DMS114 treated with DMSO at 0.1 percent for 48 hours (cell line): Measurements from ENCODE around the gene NTM.

ENCODE experiments used
- DNase-seq: peaks from one replicate; lab custom pipeline; 2025; ENCODE audit not compliant: unreplicated experiment; lab: John Stamatoyannopoulos, UW

The NTM gene

GRCh38 chr11:131758726-131759125, 388.3 kb downstream of the NTM start:
- no peak for DNase-seq

DNA sequence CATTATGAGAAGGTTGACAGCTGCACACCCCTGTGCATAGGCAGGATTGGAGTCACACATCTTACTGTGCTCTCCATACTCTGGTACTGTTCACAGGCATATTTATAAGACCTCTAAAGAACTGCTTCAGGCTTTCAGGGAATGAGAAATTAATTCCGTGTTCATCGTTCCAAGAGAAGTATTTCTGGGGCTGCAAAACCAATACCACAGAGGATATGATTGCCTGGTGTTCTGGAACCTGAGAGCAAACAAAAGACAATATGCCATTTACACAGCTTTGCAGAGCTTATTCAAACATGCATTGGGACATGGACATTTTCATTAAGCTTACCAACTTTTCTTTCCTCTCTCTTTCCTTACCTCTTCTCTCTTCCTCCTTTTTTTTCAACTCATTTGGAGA, 388.7 kb downstream of the NTM start:
- no peak for DNase-seq

- DNase-seq = no peak
Observed at GRCh38 chr11:131760091-131761061, 390.0 kb downstream of the NTM start.

DNA sequence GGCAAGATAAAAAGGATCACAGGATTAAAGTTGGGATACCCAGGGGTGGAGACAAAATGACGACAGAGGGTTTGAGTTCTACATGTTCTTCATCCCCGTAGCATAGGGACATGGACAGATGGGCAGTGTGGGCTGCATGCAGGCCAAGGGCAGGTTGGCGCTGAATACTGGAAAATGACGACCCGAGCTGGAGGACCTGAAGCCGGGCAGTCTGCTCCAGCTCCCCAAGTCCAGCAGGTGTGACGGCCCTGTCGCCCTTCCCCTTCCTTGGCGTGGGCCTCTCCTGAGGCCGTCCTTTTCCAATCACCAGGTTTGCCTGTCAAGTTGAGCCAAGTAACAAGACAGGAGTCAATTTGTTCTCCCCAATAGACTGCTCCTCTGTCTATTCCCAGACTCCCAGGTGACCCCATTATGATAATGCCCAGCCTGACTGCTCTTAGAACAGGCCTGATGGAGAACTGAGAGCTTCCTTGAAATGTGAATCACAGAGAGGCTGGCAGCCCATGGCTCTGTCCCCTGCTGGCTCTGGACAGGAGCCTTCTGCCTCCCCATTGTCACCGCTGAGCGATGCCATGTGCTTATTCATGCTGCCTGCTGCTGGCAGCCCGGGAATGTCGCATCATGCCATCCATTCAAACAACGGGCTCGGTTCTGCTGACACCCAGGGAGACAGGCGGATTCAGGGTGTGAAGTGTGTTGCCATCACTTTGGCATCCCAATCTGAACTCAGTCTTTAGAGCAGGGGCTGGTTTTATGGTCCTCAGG, 392.1 kb downstream of the NTM start:
- DNase-seq = no peak

DNA sequence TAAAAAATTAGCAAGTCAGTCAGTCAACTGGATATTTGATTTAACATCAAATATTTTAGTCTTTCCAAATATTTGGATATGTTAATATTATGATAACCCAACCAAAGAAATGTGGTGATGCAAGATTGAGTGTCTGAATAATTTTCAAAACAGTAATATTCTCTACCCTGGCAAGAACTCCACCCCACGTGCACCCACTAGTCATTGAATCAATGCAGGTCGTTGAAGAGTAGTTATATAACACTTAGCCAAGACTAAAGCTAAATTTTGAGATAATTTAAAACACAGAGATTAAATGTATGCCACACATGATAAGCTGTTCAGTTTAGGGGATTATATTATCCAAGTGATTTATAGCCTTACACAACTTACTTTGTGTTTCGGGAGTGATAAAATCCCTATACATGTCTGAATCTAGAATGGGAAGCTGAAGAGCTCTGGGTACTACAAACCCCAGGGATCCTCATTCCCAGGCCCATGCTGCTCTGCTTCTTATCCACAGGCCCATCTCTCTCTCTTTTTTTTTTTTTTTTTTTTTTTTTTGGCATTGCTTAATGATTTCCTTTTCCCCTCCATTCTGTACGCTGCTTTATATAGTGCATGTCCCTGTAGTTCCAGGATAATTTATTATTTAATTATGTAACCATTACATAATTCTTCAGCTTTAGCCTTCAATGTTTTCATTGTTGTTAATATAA, 392.9 kb downstream of the NTM start:
- DNase-seq = no peak

- no peak for DNase-seq
Observed at GRCh38 chr11:131764126-131764525, 393.7 kb downstream of the NTM start.

- DNase-seq = no peak
Observed at GRCh38 chr11:131764649-131765048, 394.2 kb downstream of the NTM start.

- DNase-seq = no peak
Observed at GRCh38 chr11:131766637-131767036, 396.2 kb downstream of the NTM start.

GRCh38 chr11:131767421-131767820, 397.0 kb downstream of the NTM start:
- DNase-seq = no peak

GRCh38 chr11:131770801-131771200, 400.4 kb downstream of the NTM start:
- DNase-seq = no peak

GRCh38 chr11:131771471-131771870, 401.1 kb downstream of the NTM start:
- DNase-seq = no peak

DNA sequence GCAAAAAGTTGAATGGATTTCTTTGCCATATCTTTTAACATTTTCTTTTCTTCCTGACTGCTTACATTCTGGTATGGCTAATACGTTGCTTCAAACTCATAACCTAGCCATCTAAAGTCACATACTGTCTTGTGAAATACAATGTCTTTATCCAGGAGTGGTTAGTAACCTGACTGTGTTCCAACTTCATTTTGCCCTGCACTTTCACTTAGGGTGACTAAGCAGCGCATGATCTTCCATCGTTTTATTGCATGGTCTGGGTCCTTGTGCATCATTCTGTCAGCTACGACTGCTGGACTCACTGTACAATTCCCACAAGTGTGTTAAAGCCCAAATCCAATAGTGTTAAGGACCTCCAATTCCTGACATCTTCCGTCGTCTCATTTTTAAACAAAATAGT, 403.2 kb downstream of the NTM start:
- no peak for DNase-seq

DNA sequence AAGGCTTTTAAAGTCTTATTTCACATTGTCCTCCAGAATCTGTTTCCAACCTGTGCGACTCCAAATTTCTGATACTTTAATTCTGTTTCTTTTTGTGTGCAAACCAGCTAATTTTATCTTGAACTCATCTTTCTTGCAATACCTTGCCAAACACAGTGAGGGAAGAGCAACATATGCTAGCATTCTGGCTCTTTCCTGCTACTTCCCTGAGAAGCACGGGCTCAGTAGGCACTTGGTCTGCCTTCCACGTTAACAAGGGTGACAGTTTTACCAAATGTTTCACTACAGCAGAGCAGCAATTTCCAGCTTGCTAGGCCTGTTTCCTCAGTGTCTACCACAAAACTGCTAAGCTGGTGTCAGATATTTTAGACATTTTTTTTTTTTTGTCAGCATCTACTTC, 405.8 kb downstream of the NTM start:
- no peak for DNase-seq

GRCh38 chr11:131785801-131786200, 415.4 kb downstream of the NTM start:
- DNase-seq = no peak

GRCh38 chr11:131787119-131787518, 416.7 kb downstream of the NTM start:
- DNase-seq = no peak

DNA sequence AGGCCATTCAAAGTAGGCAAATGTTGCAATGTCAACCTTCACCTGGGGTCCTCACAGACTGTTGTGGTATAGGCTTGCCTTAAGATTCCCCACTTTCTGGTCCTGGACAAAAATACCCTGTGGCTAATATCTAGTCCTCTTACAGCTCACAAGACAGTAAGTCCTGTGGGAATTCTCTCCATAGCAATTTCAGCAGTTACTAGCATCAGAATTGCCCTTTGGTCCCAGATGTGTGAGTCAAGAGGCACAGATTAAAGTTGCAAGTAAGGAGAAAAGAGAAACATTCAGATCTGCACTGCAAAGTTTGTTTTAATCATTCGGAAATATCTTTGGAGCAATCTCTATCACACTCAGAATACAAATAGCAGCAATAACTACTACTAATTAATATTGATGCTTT, 420.2 kb downstream of the NTM start:
- no peak for DNase-seq

- no peak for DNase-seq
Observed at GRCh38 chr11:131792243-131792642, 421.8 kb downstream of the NTM start.

GRCh38 chr11:131796089-131796488, 425.7 kb downstream of the NTM start:
- no peak for DNase-seq

GRCh38 chr11:131796541-131796940, 426.1 kb downstream of the NTM start:
- DNase-seq = no peak

GRCh38 chr11:131800452-131800851, 430.0 kb downstream of the NTM start:
- no peak for DNase-seq

GRCh38 chr11:131802440-131803115, 432.2 kb downstream of the NTM start:
- DNase-seq = no peak
